Choroid plexus epithelial cell (primary cell): Measurements from ENCODE around the gene RAD51B.

ENCODE experiments used
- DNase-seq: peaks from one replicate; pipeline ENCODE4 v3.0.0-alpha.2; 2010; ENCODE audit warnings: low read depth
- H3K4me3 ChIP-seq: 2 replicates; pipeline ENCODE4 v1.5.1; 2011; ENCODE audit warnings: low read depth, mild to moderate bottlenecking, control low read depth, low read length, moderate library complexity
- CTCF ChIP-seq: conservative IDR thresholded peaks from 2 replicates; pipeline ENCODE4 v1.5.1; 2011; ENCODE audit warnings: low read depth, mild to moderate bottlenecking, control low read depth, inconsistent platforms, low read length, moderate library complexity

RAD51B gene

GRCh38 chr14:68372368-68372767 lies 552.8 kb downstream of the RAD51B start:
- no peak overlapping the region for H3K4me3 ChIP-seq
- no peak for DNase-seq
- TF ChIP-seq CTCF, result no peak

GRCh38 chr14:68373124-68373646 lies 553.6 kb downstream of the RAD51B start:
- no peak overlapping the region for H3K4me3 ChIP-seq
- DNase-seq, result no peak
- no peak for TF ChIP-seq CTCF

- DNase-seq, result no peak
- no peak overlapping the region for H3K4me3 ChIP-seq
- no peak for TF ChIP-seq CTCF
These were observed 554.4 kb downstream of the RAD51B start for GRCh38 chr14:68373847-68374444.

DNA sequence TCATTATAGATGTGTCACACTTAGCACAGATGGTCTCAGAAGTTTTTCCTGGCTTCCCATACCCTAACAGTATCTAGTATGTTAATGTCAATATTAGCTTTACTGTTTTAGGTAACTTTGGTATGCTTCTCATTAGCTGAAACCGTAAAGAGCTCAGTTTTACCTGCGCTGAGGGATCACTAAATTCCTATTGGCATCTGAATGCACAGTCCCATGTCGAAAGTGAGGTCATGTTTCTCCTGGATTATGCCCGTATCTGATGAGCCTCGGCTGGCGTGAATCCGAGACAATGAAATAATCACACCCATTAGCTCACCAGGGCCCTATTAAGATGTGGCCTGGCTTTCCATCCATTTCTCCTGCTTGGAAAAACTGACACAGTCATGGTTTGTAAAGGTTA lies 555.1 kb downstream of the RAD51B start:
- DNase-seq, result no peak
- no peak overlapping the region for H3K4me3 ChIP-seq
- TF ChIP-seq CTCF, result no peak

DNA sequence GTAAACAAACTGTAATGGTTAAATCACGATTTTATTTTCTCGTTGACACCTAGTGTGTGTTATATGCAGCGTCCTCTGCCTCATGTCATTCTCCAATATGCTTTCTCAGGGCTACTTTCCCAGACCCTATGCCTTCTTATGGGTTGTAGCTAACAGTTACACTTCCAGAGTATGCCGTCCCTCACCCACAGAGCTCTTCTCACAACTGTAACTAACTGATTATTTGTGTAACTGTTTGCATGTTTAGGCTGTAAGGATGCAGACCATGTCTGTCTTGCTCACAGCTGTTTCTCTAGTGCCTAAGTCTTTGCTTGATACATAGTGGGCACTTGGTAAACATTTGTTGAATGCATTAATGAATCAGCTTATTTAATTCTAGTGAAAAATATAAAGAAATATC lies 555.8 kb downstream of the RAD51B start:
- TF ChIP-seq CTCF, result no peak
- H3K4me3 ChIP-seq, result no peak overlapping the region
- DNase-seq, result no peak

DNA sequence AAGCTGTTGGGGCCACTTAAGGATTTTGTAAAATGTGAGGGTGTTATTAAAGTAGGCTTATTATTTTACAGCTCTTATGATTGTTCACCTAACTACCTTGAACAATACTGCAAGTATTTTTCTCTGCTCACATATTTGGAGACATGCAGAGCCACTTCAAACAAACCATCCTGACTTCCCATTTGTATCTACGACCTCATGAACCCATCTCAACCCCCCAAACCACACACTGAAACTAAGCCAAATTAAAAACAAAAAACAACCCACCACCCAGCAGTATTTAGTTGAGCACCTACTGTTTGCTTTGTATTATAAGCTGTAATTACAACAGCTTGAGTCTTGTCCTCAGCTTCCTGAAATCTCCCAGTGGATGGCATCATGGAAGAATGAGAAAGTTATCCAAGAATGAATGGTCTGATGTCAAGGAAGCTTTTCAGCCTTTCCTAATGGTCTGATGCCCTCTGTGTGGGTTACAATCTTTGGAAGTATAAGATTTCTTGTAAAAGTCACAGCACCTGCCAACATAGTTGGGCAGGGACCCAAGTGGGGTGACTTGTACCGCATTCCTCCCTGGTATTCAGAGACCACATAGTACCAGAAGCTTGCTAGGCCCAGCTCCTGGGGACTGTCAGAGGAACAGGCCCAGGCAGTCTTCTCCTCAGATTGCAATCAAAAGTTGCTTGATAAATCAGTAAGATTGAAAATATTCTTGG lies 556.6 kb downstream of the RAD51B start:
- TF ChIP-seq CTCF, result no peak
- H3K4me3 ChIP-seq, result no peak overlapping the region
- no peak for DNase-seq

GRCh38 chr14:68377006-68377405 lies 557.4 kb downstream of the RAD51B start:
- TF ChIP-seq CTCF, result no peak
- H3K4me3 ChIP-seq, result no peak overlapping the region
- no peak for DNase-seq
